Heart left ventricle (tissue), 13 donors: ENCODE results near the gene MOGAT3.

Source experiments
- POLR2A ChIP-seq, 2 donors: fragments of 450-650 bp; IDR thresholded peaks; one replicate each; pipeline ENCODE4 v1.6.1; 2017; ENCODE audit warnings: antibody characterized with exemption in 2 of 2, mild to moderate bottlenecking in 2 of 2, moderate library complexity in 2 of 2
- TF ChIP-seq, protein P1 (sequence below), 12 donors: fragments of 200-600 bp; sonication (generic) in 4 of 12; IDR thresholded peaks; one replicate each; pipeline versions ENCODE4 v1.5.0 to v1.8.0; 2018 to 2022; ENCODE audit warnings: antibody characterized with exemption in 12 of 12, mild to moderate bottlenecking in 5 of 12
- donor health status: ischemic (EF 13 %, LVEDD 7.1; RV severe dilation, severe dysfunction).
- donor health status: DM: no; HTN: yes; CAD: no.
- donor health status: DM: no; HTN: no; CAD: no.
- donor health status: ischemic (EF 25% LVEDD 6.9; RV normal size, moderate dysfunction).
- donor health status: ischemic (EF 25% LVEDD 5.7; RV mildly dilated, moderate dysfunction).
- donor health status: ischemic (EF 35%, LVEDD 5.7; RV mildly dilated, moderate dysfunction).
- donor health status: nonischemic (EF 11% LVEDD 7.7; RV severe dilation, severe dysfunction).
- donor health status: DM: yes; HTN: yes; CAD: no.
- donor health status: PGD.
- donor health status: ischemic (EF 29% LVEDD 5.4; RV normal size, mild dysfunction).
- donor health status: nonischemic (EF 23%, LVEDD 6.1; RV moderate dilation, normal function).

DNA sequence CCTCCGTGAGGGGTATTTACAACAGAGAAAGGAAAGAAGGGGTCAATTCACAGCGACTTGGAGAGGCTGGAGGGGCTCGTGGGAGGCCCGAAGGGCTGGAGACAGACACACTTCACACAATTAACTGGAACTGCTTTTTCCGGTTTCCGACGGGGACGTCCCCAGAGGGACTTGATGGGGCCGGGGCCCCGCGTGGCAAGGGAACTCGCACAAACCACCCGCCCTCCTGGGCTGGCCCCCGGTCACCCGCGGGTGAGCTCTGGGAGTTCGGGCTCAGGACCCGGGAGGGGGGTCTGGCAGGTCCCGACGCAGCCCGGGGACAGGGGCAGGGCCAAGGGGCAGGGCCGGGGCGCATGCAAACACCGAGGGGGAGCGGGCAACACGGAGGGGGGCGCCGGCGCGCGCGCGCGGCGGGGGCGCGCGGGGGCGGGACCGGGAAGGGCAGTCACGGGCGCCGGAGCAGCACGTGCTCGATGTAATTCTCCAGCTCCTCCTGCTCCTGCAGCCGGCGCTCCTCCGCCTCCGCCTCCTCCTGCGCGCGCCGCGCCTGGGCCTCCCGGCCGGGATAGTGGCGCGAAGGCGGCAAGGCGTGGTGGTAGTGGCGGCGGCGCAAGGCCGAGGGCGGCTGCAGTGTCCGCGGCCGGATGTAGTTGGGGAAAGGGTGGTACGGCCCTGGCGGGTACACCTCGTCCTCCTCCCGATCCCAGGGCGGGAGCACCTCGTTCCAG, 38.1 kb downstream of the MOGAT3 start:
- TF ChIP-seq, protein P1, sequence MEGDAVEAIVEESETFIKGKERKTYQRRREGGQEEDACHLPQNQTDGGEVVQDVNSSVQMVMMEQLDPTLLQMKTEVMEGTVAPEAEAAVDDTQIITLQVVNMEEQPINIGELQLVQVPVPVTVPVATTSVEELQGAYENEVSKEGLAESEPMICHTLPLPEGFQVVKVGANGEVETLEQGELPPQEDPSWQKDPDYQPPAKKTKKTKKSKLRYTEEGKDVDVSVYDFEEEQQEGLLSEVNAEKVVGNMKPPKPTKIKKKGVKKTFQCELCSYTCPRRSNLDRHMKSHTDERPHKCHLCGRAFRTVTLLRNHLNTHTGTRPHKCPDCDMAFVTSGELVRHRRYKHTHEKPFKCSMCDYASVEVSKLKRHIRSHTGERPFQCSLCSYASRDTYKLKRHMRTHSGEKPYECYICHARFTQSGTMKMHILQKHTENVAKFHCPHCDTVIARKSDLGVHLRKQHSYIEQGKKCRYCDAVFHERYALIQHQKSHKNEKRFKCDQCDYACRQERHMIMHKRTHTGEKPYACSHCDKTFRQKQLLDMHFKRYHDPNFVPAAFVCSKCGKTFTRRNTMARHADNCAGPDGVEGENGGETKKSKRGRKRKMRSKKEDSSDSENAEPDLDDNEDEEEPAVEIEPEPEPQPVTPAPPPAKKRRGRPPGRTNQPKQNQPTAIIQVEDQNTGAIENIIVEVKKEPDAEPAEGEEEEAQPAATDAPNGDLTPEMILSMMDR (IDR thresholded peaks at IDR 0.05) = no peak
- TF ChIP-seq POLR2A (IDR thresholded peaks at IDR 0.05) = no peak
